HEK293 (cell line): ENCODE measurements around the gene TGFB1I1.
"Not testable (repeated sequence)": the region's sequence is repeated elsewhere in the genome, so short reads cannot be mapped to it uniquely, and the experiment has no call there.

ENCODE experiments used
- CTCF ChIA-PET: fragments of 350-600 bp; formaldehyde crosslinking; extraction: SDS; loops from one replicate; lab custom pipeline; 2021; ENCODE audit warnings: antibody characterized with exemption; lab: Yijun Ruan, JAX
- POLR2A ChIA-PET: fragments of 300-600 bp; formaldehyde crosslinking; extraction: SDS; loops from one replicate; lab custom pipeline; 2020; ENCODE audit warnings: antibody characterized with exemption, inconsistent platforms; lab: Yijun Ruan, JAX
- H3K27ac ChIP-seq: fragments of 200-500 bp; sonication (Bioruptor generic); 2 replicates; pipeline ENCODE4 v1.5.1; 2014; ENCODE audit warnings: low read depth, low read length, control low read depth, inconsistent platforms; ENCODE audit errors: extremely low read depth
- H3K36me3 ChIP-seq, 2 experiments: fragments of 200-500 bp in 1 of 2; sonication (Bioruptor generic) in 1 of 2; 1 replicate in 1 of 2; 2 replicates in 1 of 2; pipeline ENCODE4 v1.5.1; 2014 to 2017; ENCODE audit warnings: inconsistent platforms in 2 of 2, low read length in 2 of 2; ENCODE audit not compliant: control insufficient read depth in 2 of 2, insufficient read depth in 1 of 2
- H3K4me1 ChIP-seq: fragments of 200-500 bp; sonication (Bioruptor generic); 2 replicates; pipeline ENCODE4 v1.5.1; 2014; ENCODE audit warnings: mild to moderate bottlenecking, low read length, inconsistent platforms; ENCODE audit not compliant: control insufficient read depth, insufficient read depth
- H3K4me3 ChIP-seq: 2 replicates; pipeline ENCODE4 v1.5.1; 2011; ENCODE audit warnings: low read depth, mild to moderate bottlenecking, control low read depth, low read length, moderate library complexity
- H3K9me3 ChIP-seq: fragments of 200-500 bp; sonication (Bioruptor generic); 2 replicates; pipeline ENCODE4 v1.5.1; 2014; ENCODE audit warnings: low read depth, low read length, inconsistent platforms; ENCODE audit not compliant: control insufficient read depth, insufficient read depth
- EGR2 ChIP-seq: fragments of 450-650 bp; formaldehyde crosslinking; IDR thresholded peaks from 2 replicates; pipeline ENCODE4 v1.5.1; 2016; ENCODE audit warnings: low read depth, missing biosample characterization, missing genetic modification characterization
- FEZF1 ChIP-seq: fragments of 450-650 bp; formaldehyde crosslinking; IDR thresholded peaks from 2 replicates; pipeline ENCODE4 v1.5.1; 2016; ENCODE audit warnings: missing biosample characterization, missing genetic modification characterization
- HIC1 ChIP-seq: fragments of 450-650 bp; formaldehyde crosslinking; IDR thresholded peaks from 2 replicates; pipeline ENCODE4 v1.5.1; 2016; ENCODE audit warnings: missing biosample characterization, missing genetic modification characterization
- MEIS1 ChIP-seq: sonication (generic); formaldehyde crosslinking; IDR thresholded peaks from 2 replicates; pipeline ENCODE4 v1.8.1; 2022; ENCODE audit warnings: missing genetic modification reagents, mild to moderate bottlenecking, borderline replicate concordance
- SP3 ChIP-seq: fragments of 450-650 bp; formaldehyde crosslinking; IDR thresholded peaks from 2 replicates; pipeline ENCODE4 v1.5.1; 2016; ENCODE audit warnings: missing biosample characterization, missing genetic modification characterization
- YY1 ChIP-seq: fragments of 450-650 bp; formaldehyde crosslinking; IDR thresholded peaks from 2 replicates; pipeline ENCODE4 v1.5.1; 2018; ENCODE audit warnings: missing biosample characterization, missing genetic modification characterization
- ZBTB44 ChIP-seq: fragments of 450-650 bp; IDR thresholded peaks from 2 replicates; pipeline ENCODE4 v1.5.1; 2018; ENCODE audit warnings: missing biosample characterization, mild to moderate bottlenecking, missing genetic modification characterization
- ZBTB49 ChIP-seq: fragments of 450-650 bp; formaldehyde crosslinking; IDR thresholded peaks from 2 replicates; pipeline ENCODE4 v1.5.1; 2016; ENCODE audit warnings: missing biosample characterization, missing genetic modification characterization, low read depth
- ZFP3 ChIP-seq: fragments of 450-650 bp; formaldehyde crosslinking; IDR thresholded peaks from 2 replicates; pipeline ENCODE4 v1.5.1; 2016; ENCODE audit warnings: low read depth, missing biosample characterization, missing genetic modification characterization
- ZNF16 ChIP-seq: fragments of 450-650 bp; formaldehyde crosslinking; IDR thresholded peaks from 2 replicates; pipeline ENCODE4 v1.5.1; 2016; ENCODE audit warnings: low read depth, missing biosample characterization, missing genetic modification characterization
- ZNF324 ChIP-seq: fragments of 450-650 bp; formaldehyde crosslinking; IDR thresholded peaks from 2 replicates; pipeline ENCODE4 v1.5.1; 2016; ENCODE audit warnings: missing biosample characterization, missing genetic modification characterization
- ZNF404 ChIP-seq: fragments of 450-650 bp; formaldehyde crosslinking; IDR thresholded peaks from 2 replicates; pipeline ENCODE4 v1.5.1; 2017; ENCODE audit warnings: missing biosample characterization, missing genetic modification characterization
- ZNF426 ChIP-seq: fragments of 450-650 bp; formaldehyde crosslinking; IDR thresholded peaks from 2 replicates; pipeline ENCODE4 v1.5.1; 2017; ENCODE audit warnings: missing biosample characterization, missing genetic modification characterization, mild to moderate bottlenecking, inconsistent platforms, moderate library complexity
- ZNF449 ChIP-seq: fragments of 450-650 bp; formaldehyde crosslinking; IDR thresholded peaks from 2 replicates; pipeline ENCODE4 v1.5.1; 2017; ENCODE audit warnings: missing biosample characterization, mild to moderate bottlenecking, missing genetic modification characterization, moderate library complexity
- ZNF48 ChIP-seq: fragments of 450-650 bp; formaldehyde crosslinking; IDR thresholded peaks from 2 replicates; pipeline ENCODE4 v1.5.1; 2016; ENCODE audit warnings: missing biosample characterization, missing genetic modification characterization
- ZNF521 ChIP-seq: fragments of 450-650 bp; formaldehyde crosslinking; IDR thresholded peaks from 2 replicates; pipeline ENCODE4 v1.5.1; 2017; ENCODE audit warnings: missing biosample characterization, mild to moderate bottlenecking, missing genetic modification characterization
- ZNF621 ChIP-seq: fragments of 450-650 bp; formaldehyde crosslinking; IDR thresholded peaks from 2 replicates; pipeline ENCODE4 v1.5.1; 2017; ENCODE audit warnings: missing biosample characterization, missing genetic modification characterization
- ZNF76 ChIP-seq: fragments of 450-650 bp; formaldehyde crosslinking; IDR thresholded peaks from 2 replicates; pipeline ENCODE4; 2016; ENCODE audit warnings: low read depth, missing biosample characterization, missing genetic modification characterization, borderline replicate concordance
- ZNF843 ChIP-seq: fragments of 450-650 bp; formaldehyde crosslinking; IDR thresholded peaks from 2 replicates; pipeline ENCODE4 v1.5.1; 2016; ENCODE audit warnings: missing biosample characterization, missing genetic modification characterization
- ZSCAN18 ChIP-seq: fragments of 450-650 bp; formaldehyde crosslinking; IDR thresholded peaks from 2 replicates; pipeline ENCODE4 v1.5.1; 2016; ENCODE audit warnings: missing biosample characterization, missing genetic modification characterization

The TGFB1I1 gene

GRCh38 chr16:31501226-31501965, 29.4 kb downstream of the TGFB1I1 start (continued):
- TF ChIP-seq ZBTB44 (no peak), ZNF521 (tag by site-specific recombination) (no peak), ZBTB49 (tag by site-specific recombination) (no peak), EGR2 (tag by site-specific recombination) (no peak)

GRCh38 chr16:31501966-31502348, 30.0 kb downstream of the TGFB1I1 start:
- TF ChIP-seq ZNF404 (tag by site-specific recombination) = no peak
- TF ChIP-seq ZNF843 = no peak
- TF ChIP-seq ZFP3 (tag by site-specific recombination) = no peak
- no peak for TF ChIP-seq ZNF426
- TF ChIP-seq ZSCAN18 = no peak
- TF ChIP-seq, all 188 proteins: peak for 0
- ChIA-PET POLR2A (no interaction called here), CTCF (interaction anchor here (1.0 kb wide), 1 partner anchor 49 kb away, joined by 4 read pairs; no protein-coding TSS in a partner anchor)
- no peaks in the 10 kb centered on the region for H3K4me1 ChIP-seq
- no peak overlapping the region for H3K27ac ChIP-seq
- peaks cover 0 to 40% of the 10 kb centered on the region in 2 experiments; a peak in 2 of 3 replicates for H3K36me3 ChIP-seq
- no peak overlapping the region for H3K4me3 ChIP-seq
- no peaks in the 10 kb centered on the region for H3K9me3 ChIP-seq

GRCh38 chr16:31502981-31503380, 31.0 kb downstream of the TGFB1I1 start:
- Histone ChIP-seq H3K4me1 (no peaks in the 10 kb centered on the region), H3K36me3 (peaks cover 0 to 32% of the 10 kb centered on the region in 2 experiments; a peak in 2 of 3 replicates), H3K9me3 (no peaks in the 10 kb centered on the region), H3K27ac (no peak overlapping the region), H3K4me3 (no peak overlapping the region)
- ChIA-PET POLR2A (interaction anchor here (0.7 kb wide), 1 partner anchor 371 kb away, joined by 3 read pairs; no protein-coding TSS in a partner anchor), CTCF (interaction anchor here (0.6 kb wide), 1 partner anchor 100 kb away, joined by 3 read pairs; no protein-coding TSS in a partner anchor)
- TF ChIP-seq HIC1 (tag by site-specific recombination) = no peak
- no peak for TF ChIP-seq FEZF1 (tag by site-specific recombination)
- TF ChIP-seq ZNF16 (tag by site-specific recombination) = no peak
- no peak for TF ChIP-seq ZNF449 (tag by site-specific recombination)
- TF ChIP-seq ZNF48 (tag by site-specific recombination) = no peak
- no peak for TF ChIP-seq SP3 (tag by site-specific recombination)
- no peak for TF ChIP-seq ZNF621 (tag by site-specific recombination)
- TF ChIP-seq MEIS1 = no peak
- TF ChIP-seq YY1 (tag by site-specific recombination) = no peak
- TF ChIP-seq ZNF324 = no peak
- no peak for TF ChIP-seq ZNF76

GRCh38 chr16:31503555-31503954, 31.6 kb downstream of the TGFB1I1 start:
- CTCF ChIA-PET = interaction anchor here (0.6 kb wide), 1 partner anchor 100 kb away, joined by 3 read pairs; no protein-coding TSS in a partner anchor
- H3K36me3 ChIP-seq = peaks cover 0 to 26% of the 10 kb centered on the region in 2 experiments; a peak in 2 of 3 replicates
- POLR2A ChIA-PET, H3K4me1 ChIP-seq, H3K27ac ChIP-seq, H3K4me3 ChIP-seq, H3K9me3 ChIP-seq: not testable (repeated sequence)
